Astrocyte (in vitro differentiated cells and primary cell): ENCODE measurements around the gene FUZ. TPM values are rescaled to one million over a fixed set of nuclear protein-coding genes. Genes with fewer than 3 reads are reported as not detected.

Experiments used
- DNase-seq: peaks from one replicate; pipeline ENCODE4 v3.0.0-alpha.2; 2010; ENCODE audit warnings: low read depth
- FAIRE-seq: peaks from 2 replicates; lab custom pipeline; 2011; peaks lifted over from hg19 to GRCh38; lab: Jason Lieb, UNC
- H2AFZ ChIP-seq: 2 replicates; pipeline ENCODE4 v1.6.0; 2012; ENCODE audit warnings: low read depth, low read length, inconsistent platforms
- H3K27ac ChIP-seq: 2 replicates; pipeline ENCODE4 v1.5.1; 2011; ENCODE audit warnings: low read depth, low read length, inconsistent platforms
- H3K27me3 ChIP-seq: 2 replicates; pipeline ENCODE4 v1.6.0; 2011; ENCODE audit warnings: low read length, inconsistent platforms; ENCODE audit not compliant: insufficient read depth
- H3K36me3 ChIP-seq: 2 replicates; pipeline ENCODE4 v1.5.1; 2011; ENCODE audit warnings: low read length, inconsistent platforms; ENCODE audit not compliant: insufficient read depth
- H3K4me1 ChIP-seq: 2 replicates; pipeline ENCODE4 v1.5.1; 2011; ENCODE audit warnings: low read length, inconsistent platforms; ENCODE audit not compliant: insufficient read depth
- H3K4me2 ChIP-seq: 2 replicates; pipeline ENCODE4 v1.6.0; 2012; ENCODE audit warnings: low read length, inconsistent platforms
- H3K4me3 ChIP-seq: 2 replicates; pipeline ENCODE4 v1.5.1; 2011; ENCODE audit warnings: low read depth, mild to moderate bottlenecking, low read length, inconsistent platforms; ENCODE audit not compliant: insufficient read depth
- H3K79me2 ChIP-seq: 2 replicates; pipeline ENCODE4 v1.6.0; 2012; ENCODE audit warnings: mild to moderate bottlenecking, low read length, inconsistent platforms; ENCODE audit not compliant: insufficient read depth
- H3K9ac ChIP-seq: 2 replicates; pipeline ENCODE4 v1.6.0; 2012; ENCODE audit warnings: mild to moderate bottlenecking, low read length, inconsistent platforms
- H3K9me3 ChIP-seq: 2 replicates; pipeline ENCODE4 v1.5.1; 2012; ENCODE audit warnings: low read depth, mild to moderate bottlenecking, low read length, inconsistent platforms; ENCODE audit not compliant: insufficient read depth
- H4K20me1 ChIP-seq: 2 replicates; pipeline ENCODE4 v1.6.0; 2012; ENCODE audit warnings: low read length, inconsistent platforms; ENCODE audit not compliant: insufficient read depth
- H3K27ac Mint-ChIP-seq: one replicate; pipeline ENCODE4 v1.8.0; 2021; ENCODE audit warnings: mild to moderate bottlenecking, mixed read lengths; ENCODE audit not compliant: unreplicated experiment
- H3K27me3 Mint-ChIP-seq: one replicate; pipeline ENCODE4 v1.8.0; 2021; ENCODE audit warnings: low read depth, mixed read lengths; ENCODE audit not compliant: unreplicated experiment
- H3K36me3 Mint-ChIP-seq: one replicate; pipeline ENCODE4 v1.8.0; 2021; ENCODE audit warnings: low read depth, mixed read lengths; ENCODE audit not compliant: unreplicated experiment
- H3K4me1 Mint-ChIP-seq: one replicate; pipeline ENCODE4 v1.8.0; 2021; ENCODE audit warnings: low read depth, mixed read lengths; ENCODE audit not compliant: unreplicated experiment
- H3K4me3 Mint-ChIP-seq: one replicate; pipeline ENCODE4 v1.8.0; 2021; ENCODE audit warnings: mild to moderate bottlenecking, moderate library complexity, mixed read lengths; ENCODE audit not compliant: unreplicated experiment
- H3K9me3 Mint-ChIP-seq: one replicate; pipeline ENCODE4 v1.8.0; 2021; ENCODE audit warnings: mild to moderate bottlenecking, mixed read lengths; ENCODE audit not compliant: unreplicated experiment
- EZH2 ChIP-seq: IDR thresholded peaks from 2 replicates; pipeline ENCODE4 v1.6.1; 2012; ENCODE audit warnings: mild to moderate bottlenecking, low read length, inconsistent platforms; ENCODE audit not compliant: insufficient read depth
- microRNA-seq: library from miRNA; unstranded; fragments of <30 nt; microRNA quantifications from one replicate; pipeline ENCODE4 v1.2.0, GENCODE V29; 2020
- total RNA-seq: library from RNA; stranded (reverse); gene quantifications from 2 replicates; pipeline ENCODE4 v1.2.1, GENCODE V29; 2021
- TF ChIP-seq, protein P1 (sequence below): IDR thresholded peaks from 2 replicates; pipeline ENCODE4 v1.5.1; 2011; ENCODE audit warnings: low read depth, mild to moderate bottlenecking, inconsistent platforms, low read length, moderate library complexity; ENCODE audit not compliant: insufficient read depth

The FUZ gene
- total RNA-seq, 1 donor from 2014 or later: 9.8 TPM

GRCh38 chr19:49761249-49761624, 51.9 kb downstream of the FUZ start:
- H3K27me3 ChIP-seq: no peaks in the 10 kb centered on the region
- no peak overlapping the region for H3K4me2 ChIP-seq
- TF ChIP-seq, protein P1, sequence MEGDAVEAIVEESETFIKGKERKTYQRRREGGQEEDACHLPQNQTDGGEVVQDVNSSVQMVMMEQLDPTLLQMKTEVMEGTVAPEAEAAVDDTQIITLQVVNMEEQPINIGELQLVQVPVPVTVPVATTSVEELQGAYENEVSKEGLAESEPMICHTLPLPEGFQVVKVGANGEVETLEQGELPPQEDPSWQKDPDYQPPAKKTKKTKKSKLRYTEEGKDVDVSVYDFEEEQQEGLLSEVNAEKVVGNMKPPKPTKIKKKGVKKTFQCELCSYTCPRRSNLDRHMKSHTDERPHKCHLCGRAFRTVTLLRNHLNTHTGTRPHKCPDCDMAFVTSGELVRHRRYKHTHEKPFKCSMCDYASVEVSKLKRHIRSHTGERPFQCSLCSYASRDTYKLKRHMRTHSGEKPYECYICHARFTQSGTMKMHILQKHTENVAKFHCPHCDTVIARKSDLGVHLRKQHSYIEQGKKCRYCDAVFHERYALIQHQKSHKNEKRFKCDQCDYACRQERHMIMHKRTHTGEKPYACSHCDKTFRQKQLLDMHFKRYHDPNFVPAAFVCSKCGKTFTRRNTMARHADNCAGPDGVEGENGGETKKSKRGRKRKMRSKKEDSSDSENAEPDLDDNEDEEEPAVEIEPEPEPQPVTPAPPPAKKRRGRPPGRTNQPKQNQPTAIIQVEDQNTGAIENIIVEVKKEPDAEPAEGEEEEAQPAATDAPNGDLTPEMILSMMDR: no peak
- no peak for TF ChIP-seq EZH2
- no peak for DNase-seq
- H3K27ac ChIP-seq: no peak overlapping the region
- peak overlapping the region; percentile 24 for H2AFZ ChIP-seq
- Mint-ChIP-seq H3K27me3 (no peaks in the 10 kb centered on the region), H3K9me3 (peaks cover 4% of the 10 kb centered on the region), H3K4me1 (peaks cover 13% of the 10 kb centered on the region), H3K36me3 (no peaks in the 10 kb centered on the region), H3K27ac (no peak overlapping the region), H3K4me3 (no peak overlapping the region)
- no peak overlapping the region for H3K9ac ChIP-seq
- FAIRE-seq: no peak
- H3K9me3 ChIP-seq: no peaks in the 10 kb centered on the region
- no peaks in the 10 kb centered on the region for H3K36me3 ChIP-seq
- H3K4me1 ChIP-seq: peaks cover 19% of the 10 kb centered on the region
- H3K4me3 ChIP-seq: no peak overlapping the region
- no peaks in the 10 kb centered on the region for H4K20me1 ChIP-seq
- no peaks in the 10 kb centered on the region for H3K79me2 ChIP-seq

- Histone ChIP-seq H3K9ac (peak overlapping the region; percentile 64), H3K27me3 (no peaks in the 10 kb centered on the region), H3K27ac (peak overlapping the region; percentile 53), H4K20me1 (no peaks in the 10 kb centered on the region), H2AFZ (peak overlapping the region; percentile 91), H3K79me2 (no peaks in the 10 kb centered on the region), H3K4me3 (no peak overlapping the region), H3K4me1 (peaks cover 12% of the 10 kb centered on the region), H3K9me3 (peaks cover 5% of the 10 kb centered on the region), H3K4me2 (peak overlapping the region; percentile 77), H3K36me3 (no peaks in the 10 kb centered on the region)
- peak; percentile 67 for DNase-seq
- no peak for TF ChIP-seq EZH2
- TF ChIP-seq, protein P1: no peak
- peaks cover 5% of the 10 kb centered on the region for H3K4me1 Mint-ChIP-seq
- no peaks in the 10 kb centered on the region for H3K27me3 Mint-ChIP-seq
- H3K36me3 Mint-ChIP-seq: peaks cover 2% of the 10 kb centered on the region
- FAIRE-seq: no peak
- H3K9me3 Mint-ChIP-seq: peaks cover 14% of the 10 kb centered on the region
- H3K4me3 Mint-ChIP-seq: peak overlapping the region; percentile 50
- H3K27ac Mint-ChIP-seq: peak overlapping the region; percentile 69
Observed at GRCh38 chr19:49758292-49758691, 54.8 kb downstream of the FUZ start.

Small RNAs within 50 kb of the gene (microRNA-seq; reads per million reads assigned to microRNA genes)
- gene MIR4749 (12.0 reads per million, percentile 39 among the genes with 10 or more reads in this experiment), gene MIR6799 (2.2 reads per million), gene MIR6800 (8.2 reads per million, percentile 31 among the genes with 10 or more reads in this experiment)

Other genes with a start within 250 kb of the FUZ start
- gene NOSIP, start 232.7 kb downstream of the FUZ start, total RNA-seq: 74.6 and 83.8 TPM in 2 replicates
- 0.89 and 1.3 TPM in 2 replicates for gene PRRG2, start 232.0 kb downstream of the FUZ start, total RNA-seq
- gene PRR12, start 222.1 kb downstream of the FUZ start, total RNA-seq: 29.7 and 29.9 TPM in 2 replicates
- 94.7 and 104 TPM in 2 replicates for gene RRAS, start 173.1 kb downstream of the FUZ start, total RNA-seq
- 105 and 107 TPM in 2 replicates for gene SCAF1, start 171.1 kb downstream of the FUZ start, total RNA-seq
- 63.0 and 68.1 TPM in 2 replicates for gene IRF3, start 147.4 kb downstream of the FUZ start, total RNA-seq
- gene BCL2L12, start 147.4 kb downstream of the FUZ start, total RNA-seq: 26.6 and 31.5 TPM in 2 replicates
- 215 and 235 TPM in 2 replicates for gene PRMT1, start 136.0 kb downstream of the FUZ start, total RNA-seq
- gene ADM5, start 123.7 kb downstream of the FUZ start, total RNA-seq: 0.65 and 1.6 TPM in 2 replicates
- 33.3 and 33.6 TPM in 2 replicates for gene CPT1C, start 122.2 kb downstream of the FUZ start, total RNA-seq
- gene TSKS, start 50.0 kb downstream of the FUZ start, total RNA-seq: not detected in 2 replicates
- 163 and 168 TPM in 2 replicates for gene AP2A1, start 46.3 kb downstream of the FUZ start, total RNA-seq
- 61.3 and 72.2 TPM in 2 replicates for gene MED25, start 5.0 kb upstream of the FUZ start, total RNA-seq
- gene PTOV1, start 37.9 kb upstream of the FUZ start, total RNA-seq: 162 and 172 TPM in 2 replicates
- gene PNKP, start 54.3 kb upstream of the FUZ start, total RNA-seq: 49.1 and 54.8 TPM in 2 replicates
- gene AKT1S1, start 64.1 kb upstream of the FUZ start, total RNA-seq: 104 and 116 TPM in 2 replicates
- 29.1 and 32.2 TPM in 2 replicates for gene TBC1D17, start 64.4 kb upstream of the FUZ start, total RNA-seq
- gene IL4I1, start 83.6 kb upstream of the FUZ start, total RNA-seq: 0.27 and 0.50 TPM in 2 replicates
- gene ATF5, start 115.9 kb upstream of the FUZ start, total RNA-seq: 30.8 and 35.5 TPM in 2 replicates
- 42.7 and 49.5 TPM in 2 replicates for gene NUP62, start 116.2 kb upstream of the FUZ start, total RNA-seq
- not detected in 2 replicates for gene SIGLEC11, start 147.9 kb upstream of the FUZ start, total RNA-seq
- 32.6 and 33.0 TPM in 2 replicates for gene VRK3, start 212.1 kb upstream of the FUZ start, total RNA-seq
- gene ZNF473, start 212.7 kb upstream of the FUZ start, total RNA-seq: 9.7 and 10.2 TPM in 2 replicates